Cardiac muscle cell (in vitro differentiated cells and primary cell): ENCODE results near the gene PHLDA1. TPM values are rescaled to one million over a fixed set of nuclear protein-coding genes. Genes with fewer than 3 reads are reported as not detected.

Experiments
- DNase-seq, 2 donors: peaks; one replicate each; pipeline versions ENCODE4 v3.0.0 to v3.0.0-alpha.2; 2010 to 2017; ENCODE audit warnings: low read depth in 1 of 2, low spot score in 1 of 2
- H3K27ac ChIP-seq: fragments of 200-600 bp; sonication (generic); 2 replicates; pipeline ENCODE4 v1.5.1; 2016
- H3K27me3 ChIP-seq: fragments of 200-600 bp; sonication (generic); 2 replicates; pipeline ENCODE4 v1.6.0; 2016; ENCODE audit warnings: control low read depth
- H3K36me3 ChIP-seq: fragments of 200-600 bp; sonication (generic); 2 replicates; pipeline ENCODE4 v1.5.1; 2016; ENCODE audit warnings: control low read depth
- H3K4me1 ChIP-seq: fragments of 200-600 bp; sonication (generic); 2 replicates; pipeline ENCODE4 v1.8.1; 2017; ENCODE audit warnings: low read depth, mild to moderate bottlenecking, mixed run types
- H3K4me3 ChIP-seq: fragments of 200-600 bp; sonication (generic); 2 replicates; pipeline ENCODE4 v1.5.1; 2016; ENCODE audit warnings: mild to moderate bottlenecking
- H3K9me3 ChIP-seq: fragments of 200-600 bp; sonication (generic); 2 replicates; pipeline ENCODE4 v1.5.1; 2017; ENCODE audit warnings: low read depth, mild to moderate bottlenecking, control low read depth
- CTCF ChIP-seq: IDR thresholded peaks from 2 replicates; pipeline ENCODE4 v1.5.1; 2012; ENCODE audit warnings: low read depth, mild to moderate bottlenecking, low read length
- polyA plus RNA-seq: library from polyadenylated mRNA; unstranded; fragments of >200 nt; fragmentation: Nextera tagmentation; extraction: Ambion mirVana; gene quantifications from 2 replicates; pipeline ENCODE4 v1.2.1, GENCODE V29; 2016
- total RNA-seq: library from RNA; depleted of rRNA; stranded (reverse); fragments of >200 nt; gene quantifications from 2 replicates; pipeline ENCODE4 v1.2.3, GENCODE V29; 2016

PHLDA1 gene
- total and polyA plus RNA-seq, 2 experiments from 2014 or later, result 5.8 to 8.1 TPM

GRCh38 chr12:76013603-76014002 lies 18.0 kb downstream of the PHLDA1 start:
- TF ChIP-seq CTCF, result no peak
- Histone ChIP-seq H3K4me3 (no peak overlapping the region), H3K4me1 (peaks cover 10% of the 10 kb centered on the region), H3K9me3 (no peaks in the 10 kb centered on the region), H3K27ac (peak overlapping the region; percentile 49), H3K27me3 (no peaks in the 10 kb centered on the region), H3K36me3 (no peaks in the 10 kb centered on the region)
- no peak for DNase-seq

- Histone ChIP-seq H3K36me3 (no peaks in the 10 kb centered on the region), H3K27me3 (no peaks in the 10 kb centered on the region), H3K27ac (no peak overlapping the region), H3K9me3 (no peaks in the 10 kb centered on the region), H3K4me3 (no peak overlapping the region), H3K4me1 (peaks cover 6% of the 10 kb centered on the region)
- no peak for TF ChIP-seq CTCF
- no peak for DNase-seq
Measured at GRCh38 chr12:76012644-76013043, 18.9 kb downstream of the PHLDA1 start.

- Histone ChIP-seq H3K27me3 (no peaks in the 10 kb centered on the region), H3K27ac (no peak overlapping the region), H3K36me3 (no peaks in the 10 kb centered on the region), H3K4me3 (no peak overlapping the region), H3K4me1 (peaks cover 6% of the 10 kb centered on the region), H3K9me3 (no peaks in the 10 kb centered on the region)
- TF ChIP-seq CTCF, result no peak
- DNase-seq, result no peak
Measured at GRCh38 chr12:76010732-76011458, 20.7 kb downstream of the PHLDA1 start.

- H3K36me3 ChIP-seq, result no peaks in the 10 kb centered on the region
- no peak for TF ChIP-seq CTCF
- H3K27ac ChIP-seq, result no peak overlapping the region
- H3K4me3 ChIP-seq, result no peak overlapping the region
- no peaks in the 10 kb centered on the region for H3K9me3 ChIP-seq
- no peaks in the 10 kb centered on the region for H3K4me1 ChIP-seq
- no peak for DNase-seq
- H3K27me3 ChIP-seq, result no peaks in the 10 kb centered on the region
Measured at GRCh38 chr12:76008428-76008827, 23.1 kb downstream of the PHLDA1 start.

GRCh38 chr12:76007640-76008039 lies 23.9 kb downstream of the PHLDA1 start:
- Histone ChIP-seq H3K27ac (no peak overlapping the region), H3K9me3 (no peaks in the 10 kb centered on the region), H3K4me3 (no peak overlapping the region), H3K27me3 (no peaks in the 10 kb centered on the region), H3K4me1 (no peaks in the 10 kb centered on the region), H3K36me3 (no peaks in the 10 kb centered on the region)
- no peak for TF ChIP-seq CTCF
- DNase-seq, result no peak
